Hepatocyte (in vitro differentiated cells): Measurements from ENCODE around the gene CPEB2. TPM values are rescaled to one million over a fixed set of nuclear protein-coding genes. Genes with fewer than 3 reads are reported as not detected.

Source experiments
- DNase-seq: peaks from one replicate; pipeline ENCODE4 v3.0.0-alpha.2; 2016; ENCODE audit warnings: low spot score
- H2AFZ ChIP-seq: fragments of 200-600 bp; sonication (generic); 2 replicates; pipeline ENCODE4 v1.6.0; 2016; ENCODE audit warnings: antibody characterized with exemption, mild to moderate bottlenecking
- H3K27ac ChIP-seq: fragments of 200-600 bp; sonication (generic); 2 replicates; pipeline ENCODE4 v1.5.1; 2016; ENCODE audit warnings: mild to moderate bottlenecking
- H3K27me3 ChIP-seq: fragments of 200-600 bp; sonication (generic); 2 replicates; pipeline ENCODE4 v1.6.1; 2016
- H3K36me3 ChIP-seq: fragments of 200-600 bp; sonication (generic); replicated peaks from 2 replicates; pipeline ENCODE4 v1.5.1; 2016; ENCODE audit warnings: low read depth; ENCODE audit not compliant: insufficient read depth
- H3K4me1 ChIP-seq: fragments of 200-600 bp; sonication (generic); 2 replicates; pipeline ENCODE4 v1.5.1; 2016; ENCODE audit warnings: mild to moderate bottlenecking, moderate library complexity; ENCODE audit not compliant: insufficient read depth
- H3K4me2 ChIP-seq: fragments of 200-600 bp; sonication (generic); 2 replicates; pipeline ENCODE4 v1.6.0; 2016
- H3K4me3 ChIP-seq: fragments of 200-600 bp; sonication (generic); 2 replicates; pipeline ENCODE4 v1.5.1; 2016; ENCODE audit warnings: mild to moderate bottlenecking
- H3K79me2 ChIP-seq: fragments of 200-600 bp; sonication (generic); 2 replicates; pipeline ENCODE4 v1.6.0; 2017; ENCODE audit warnings: mild to moderate bottlenecking
- H3K9me2 ChIP-seq: fragments of 200-600 bp; sonication (generic); replicated peaks from 2 replicates; pipeline ENCODE4 v1.6.0; 2017; ENCODE audit warnings: mild to moderate bottlenecking; ENCODE audit not compliant: insufficient read depth
- H3K9me3 ChIP-seq: fragments of 200-600 bp; sonication (generic); 2 replicates; pipeline ENCODE4 v1.5.1; 2016; ENCODE audit warnings: low read depth, mild to moderate bottlenecking
- H4K20me1 ChIP-seq: fragments of 200-600 bp; sonication (generic); 2 replicates; pipeline ENCODE4 v1.6.0; 2016; ENCODE audit warnings: mild to moderate bottlenecking; ENCODE audit not compliant: insufficient read depth, poor library complexity, severe bottlenecking
- EZH2 ChIP-seq: fragments of 200-600 bp; sonication (generic); IDR thresholded peaks from 2 replicates; pipeline ENCODE4 v1.6.1; 2016; ENCODE audit warnings: antibody characterized with exemption, mild to moderate bottlenecking, borderline replicate concordance
- EZH2phosphoT487 ChIP-seq: fragments of 200-600 bp; sonication (generic); IDR thresholded peaks from one replicate; pipeline ENCODE4 v1.6.1; 2018; ENCODE audit warnings: antibody characterized with exemption, mild to moderate bottlenecking, low read depth, moderate library complexity; ENCODE audit not compliant: unreplicated experiment, severe bottlenecking
- WGBS: methylation state at CpG from one replicate; pipeline ENCODE4 v1.1.6; 2016; ENCODE audit warnings: low lambda C conversion rate; ENCODE audit errors: missing lambda C conversion rate; 5-methylcytosine and 5-hydroxymethylcytosine counted together
- polyA plus RNA-seq: library from polyadenylated mRNA; unstranded; fragments of >200 nt; fragmentation: Nextera tagmentation; extraction: Ambion mirVana; gene quantifications from 2 replicates; pipeline ENCODE4 v1.2.1, GENCODE V29; 2016
- total RNA-seq: library from RNA; depleted of rRNA; stranded (reverse); fragments of >200 nt; gene quantifications from 2 replicates; pipeline ENCODE4 v1.2.3, GENCODE V29; 2014
- TF ChIP-seq, protein P1 (sequence below): fragments of 200-600 bp; sonication (generic); IDR thresholded peaks from 2 replicates; pipeline ENCODE4 v1.5.1; 2016; ENCODE audit warnings: antibody characterized with exemption, mild to moderate bottlenecking; ENCODE audit not compliant: poor library complexity

Gene CPEB2
- total and polyA plus RNA-seq, 2 experiments from 2014 or later: 4.4 to 18.1 TPM

DNA sequence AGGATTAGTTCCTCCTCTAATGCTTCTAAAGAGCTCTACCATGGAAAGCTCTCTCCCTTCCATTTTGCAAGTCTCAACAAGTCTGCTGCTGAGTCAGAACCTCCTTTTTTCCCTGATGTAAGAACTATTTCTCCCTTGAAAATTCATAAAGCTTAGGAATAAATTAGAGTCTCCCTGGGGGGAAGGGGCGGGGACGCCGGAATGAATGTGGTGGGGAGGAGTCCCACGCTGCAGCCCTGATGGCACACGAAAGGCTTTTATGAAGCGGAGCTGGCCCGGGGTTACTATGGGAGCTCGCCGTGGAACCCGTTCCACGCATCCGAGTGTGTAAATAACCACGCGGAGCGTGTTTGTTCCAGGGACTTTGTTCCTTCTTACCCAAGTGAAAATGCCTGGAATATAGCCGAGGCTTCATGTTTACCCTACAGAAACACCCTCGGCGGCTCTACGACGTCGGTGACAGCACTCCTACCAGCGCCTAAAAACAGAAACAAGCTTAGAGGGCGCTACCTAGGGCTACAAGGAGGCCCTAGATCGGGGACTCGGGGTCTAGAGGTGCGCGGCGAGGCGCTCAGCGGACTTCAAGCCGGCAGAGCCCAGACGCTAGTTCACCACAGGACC lies 923 bp upstream of the CPEB2 start:
- TF ChIP-seq EZH2 (no peak), EZH2phosphoT487 (no peak)
- TF ChIP-seq, protein P1, sequence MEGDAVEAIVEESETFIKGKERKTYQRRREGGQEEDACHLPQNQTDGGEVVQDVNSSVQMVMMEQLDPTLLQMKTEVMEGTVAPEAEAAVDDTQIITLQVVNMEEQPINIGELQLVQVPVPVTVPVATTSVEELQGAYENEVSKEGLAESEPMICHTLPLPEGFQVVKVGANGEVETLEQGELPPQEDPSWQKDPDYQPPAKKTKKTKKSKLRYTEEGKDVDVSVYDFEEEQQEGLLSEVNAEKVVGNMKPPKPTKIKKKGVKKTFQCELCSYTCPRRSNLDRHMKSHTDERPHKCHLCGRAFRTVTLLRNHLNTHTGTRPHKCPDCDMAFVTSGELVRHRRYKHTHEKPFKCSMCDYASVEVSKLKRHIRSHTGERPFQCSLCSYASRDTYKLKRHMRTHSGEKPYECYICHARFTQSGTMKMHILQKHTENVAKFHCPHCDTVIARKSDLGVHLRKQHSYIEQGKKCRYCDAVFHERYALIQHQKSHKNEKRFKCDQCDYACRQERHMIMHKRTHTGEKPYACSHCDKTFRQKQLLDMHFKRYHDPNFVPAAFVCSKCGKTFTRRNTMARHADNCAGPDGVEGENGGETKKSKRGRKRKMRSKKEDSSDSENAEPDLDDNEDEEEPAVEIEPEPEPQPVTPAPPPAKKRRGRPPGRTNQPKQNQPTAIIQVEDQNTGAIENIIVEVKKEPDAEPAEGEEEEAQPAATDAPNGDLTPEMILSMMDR: peak; percentile 22
- under 1% methylated on average over 32 of the region's 32 CpGs for WGBS
- peak overlapping the region; percentile 62 for H2AFZ ChIP-seq
- peak overlapping the region; percentile 54 for H3K4me3 ChIP-seq
- peak overlapping the region; percentile 84 for H3K4me2 ChIP-seq
- peaks cover 10% of the 10 kb centered on the region for H4K20me1 ChIP-seq
- H3K9me2 ChIP-seq: no peaks in the 10 kb centered on the region
- H3K79me2 ChIP-seq: peaks cover 19% of the 10 kb centered on the region
- DNase-seq: peak; percentile 83
- no peaks in the 10 kb centered on the region for H3K4me1 ChIP-seq
- no peaks in the 10 kb centered on the region for H3K27me3 ChIP-seq
- H3K27ac ChIP-seq: peak overlapping the region; percentile 100
- no peaks in the 10 kb centered on the region for H3K36me3 ChIP-seq
- no peaks in the 10 kb centered on the region for H3K9me3 ChIP-seq

- H3K9me3 ChIP-seq: no peaks in the 10 kb centered on the region
- no peaks in the 10 kb centered on the region for H3K9me2 ChIP-seq
- peak overlapping the region; percentile 84 for H3K4me3 ChIP-seq
- H3K27ac ChIP-seq: peak overlapping the region; percentile 100
- peaks cover 18% of the 10 kb centered on the region for H4K20me1 ChIP-seq
- H3K79me2 ChIP-seq: peaks cover 34% of the 10 kb centered on the region
- H3K4me2 ChIP-seq: peak overlapping the region; percentile 85
- H3K27me3 ChIP-seq: no peaks in the 10 kb centered on the region
- TF ChIP-seq EZH2: no peak
- TF ChIP-seq, protein P1: no peak
- no peak for TF ChIP-seq EZH2phosphoT487
- H2AFZ ChIP-seq: peak overlapping the region; percentile 76
- H3K36me3 ChIP-seq: no peaks in the 10 kb centered on the region
- H3K4me1 ChIP-seq: no peaks in the 10 kb centered on the region
- DNase-seq: peak; percentile 83
- 1% methylated on average over 27 of the region's 74 CpGs for WGBS
These were observed 549 bp downstream of the CPEB2 start for GRCh38 chr4:15002659-15003400.

- Histone ChIP-seq H3K9me3 (no peaks in the 10 kb centered on the region), H2AFZ (peak overlapping the region; percentile 76), H3K36me3 (no peaks in the 10 kb centered on the region), H3K27ac (peak overlapping the region; percentile 100), H3K9me2 (no peaks in the 10 kb centered on the region), H3K79me2 (peaks cover 40% of the 10 kb centered on the region), H3K4me1 (no peaks in the 10 kb centered on the region), H3K4me3 (peak overlapping the region; percentile 84), H3K4me2 (peak overlapping the region; percentile 85), H3K27me3 (no peaks in the 10 kb centered on the region), H4K20me1 (peaks cover 18% of the 10 kb centered on the region)
- WGBS: under 1% methylated on average over 22 of the region's 65 CpGs
- TF ChIP-seq, protein P1: no peak
- no peak for TF ChIP-seq EZH2phosphoT487
- no peak for TF ChIP-seq EZH2
- peak; percentile 82 for DNase-seq
These were observed 1.2 kb downstream of the CPEB2 start for GRCh38 chr4:15003401-15003890.
